Natural killer cell (primary cell): ENCODE measurements around the gene ANOS1. TPM values are rescaled to one million over a fixed set of nuclear protein-coding genes. Genes with fewer than 3 reads are reported as not detected.

Experiments
- ATAC-seq, 3 donors: fragments of 150-1000 bp in 2 of 3; fragments of 200-7000 bp in 1 of 3; cut with Tn5 transposase; 1 replicate in 1 of 3; 2 replicates in 2 of 3; pipeline ENCODE4 v1.10.0; 2021; ENCODE audit warnings: mild to moderate bottlenecking in 2 of 3, moderate library complexity in 2 of 3
- DNase-seq, 2 donors: peaks; one replicate each; pipeline versions ENCODE4 v3.0.0 to v3.0.0-alpha.2; 2013 to 2021; ENCODE audit warnings: mixed read lengths in 1 of 2
- H3K27ac ChIP-seq: one replicate; pipeline ENCODE4 v1.5.1; 2013; ENCODE audit warnings: mild to moderate bottlenecking, low read length
- H3K27me3 ChIP-seq: one replicate; pipeline ENCODE4 v1.6.1; 2013; ENCODE audit warnings: low read length; ENCODE audit not compliant: control insufficient read depth, insufficient read depth
- H3K36me3 ChIP-seq: one replicate; pipeline ENCODE4 v1.6.1; 2013; ENCODE audit warnings: low read length; ENCODE audit not compliant: control insufficient read depth, insufficient read depth
- H3K4me1 ChIP-seq: one replicate; pipeline ENCODE4 v1.6.1; 2013; ENCODE audit warnings: low read length; ENCODE audit not compliant: control insufficient read depth, insufficient read depth
- H3K4me3 ChIP-seq: one replicate; pipeline ENCODE4 v1.5.1; 2013; ENCODE audit warnings: low read length
- H3K9me3 ChIP-seq: one replicate; pipeline ENCODE4 v1.6.1; 2013; ENCODE audit warnings: low read length; ENCODE audit not compliant: control insufficient read depth, insufficient read depth
- H3K27ac Mint-ChIP-seq, 2 donors: one replicate each; pipeline ENCODE4 v1.8.0; 2022; ENCODE audit warnings: mild to moderate bottlenecking in 2 of 2, mixed read lengths in 2 of 2, moderate library complexity in 1 of 2
- H3K27me3 Mint-ChIP-seq, 2 donors: one replicate each; pipeline ENCODE4 v1.8.0; 2022; ENCODE audit warnings: low read depth in 2 of 2, mixed read lengths in 2 of 2
- H3K36me3 Mint-ChIP-seq: one replicate; pipeline ENCODE4 v1.8.0; 2022; ENCODE audit warnings: mixed read lengths
- H3K4me1 Mint-ChIP-seq, 2 donors: one replicate each; pipeline ENCODE4 v1.8.0; 2022; ENCODE audit warnings: mixed read lengths in 2 of 2
- H3K4me3 Mint-ChIP-seq: one replicate; pipeline ENCODE4 v1.8.0; 2022; ENCODE audit warnings: mild to moderate bottlenecking, moderate library complexity, mixed read lengths
- H3K9me3 Mint-ChIP-seq, 2 donors: one replicate each; pipeline ENCODE4 v1.8.0; 2022; ENCODE audit warnings: mixed read lengths in 2 of 2
- WGBS: methylation state at CpG from one replicate; pipeline ENCODE4 v1.1.7; 2013; ENCODE audit warnings: missing lambda C conversion rate; ENCODE audit not compliant: insufficient coverage; 5-methylcytosine and 5-hydroxymethylcytosine counted together
- intact Hi-C: fragments of 100-400 bp; cut with micrococcal nuclease; formaldehyde crosslinking; loops from one replicate; pipeline ENCODE4 v1.14.2; 2022
- total RNA-seq, 4 donors: library from RNA; stranded (reverse); fragments of 120-200 nt in 1 of 4; gene quantifications; one replicate each; pipeline versions ENCODE4 v1.2.3 to v1.2.4, GENCODE V29; 2013 to 2022
- TF ChIP-seq, protein P1 (sequence below): fragments of 200-600 bp; IDR thresholded peaks from one replicate; pipeline ENCODE4 v1.8.0; 2022; ENCODE audit warnings: antibody characterized with exemption

Gene ANOS1
- total RNA-seq, 3 donors from 2014 or later (not counting 1 experiment from before 2014, with no cell fraction given), result not detected

- Histone ChIP-seq H3K36me3 (no peaks in the 10 kb centered on the region), H3K4me1 (no peaks in the 10 kb centered on the region), H3K27ac (no peak overlapping the region), H3K4me3 (no peak overlapping the region), H3K27me3 (no peaks in the 10 kb centered on the region), H3K9me3 (no peaks in the 10 kb centered on the region)
- DNase-seq (no peak), ATAC-seq (no peak)
- Mint-ChIP-seq H3K36me3 (no peaks in the 10 kb centered on the region), H3K4me3 (no peak overlapping the region), H3K27ac (no peak overlapping the region), H3K27me3 (no peaks in the 10 kb centered on the region), H3K9me3 (peaks cover 2 to 3% of the 10 kb centered on the region in 2 donors), H3K4me1 (no peaks in the 10 kb centered on the region)
- WGBS, result 72% methylated on average over 3 of the region's 7 CpGs
- TF ChIP-seq, protein P1, sequence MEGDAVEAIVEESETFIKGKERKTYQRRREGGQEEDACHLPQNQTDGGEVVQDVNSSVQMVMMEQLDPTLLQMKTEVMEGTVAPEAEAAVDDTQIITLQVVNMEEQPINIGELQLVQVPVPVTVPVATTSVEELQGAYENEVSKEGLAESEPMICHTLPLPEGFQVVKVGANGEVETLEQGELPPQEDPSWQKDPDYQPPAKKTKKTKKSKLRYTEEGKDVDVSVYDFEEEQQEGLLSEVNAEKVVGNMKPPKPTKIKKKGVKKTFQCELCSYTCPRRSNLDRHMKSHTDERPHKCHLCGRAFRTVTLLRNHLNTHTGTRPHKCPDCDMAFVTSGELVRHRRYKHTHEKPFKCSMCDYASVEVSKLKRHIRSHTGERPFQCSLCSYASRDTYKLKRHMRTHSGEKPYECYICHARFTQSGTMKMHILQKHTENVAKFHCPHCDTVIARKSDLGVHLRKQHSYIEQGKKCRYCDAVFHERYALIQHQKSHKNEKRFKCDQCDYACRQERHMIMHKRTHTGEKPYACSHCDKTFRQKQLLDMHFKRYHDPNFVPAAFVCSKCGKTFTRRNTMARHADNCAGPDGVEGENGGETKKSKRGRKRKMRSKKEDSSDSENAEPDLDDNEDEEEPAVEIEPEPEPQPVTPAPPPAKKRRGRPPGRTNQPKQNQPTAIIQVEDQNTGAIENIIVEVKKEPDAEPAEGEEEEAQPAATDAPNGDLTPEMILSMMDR, result no peak
- intact Hi-C loops, result no loop called here
Observed at GRCh38 chrX:8632924-8633323, 99.0 kb downstream of the ANOS1 start.

DNA sequence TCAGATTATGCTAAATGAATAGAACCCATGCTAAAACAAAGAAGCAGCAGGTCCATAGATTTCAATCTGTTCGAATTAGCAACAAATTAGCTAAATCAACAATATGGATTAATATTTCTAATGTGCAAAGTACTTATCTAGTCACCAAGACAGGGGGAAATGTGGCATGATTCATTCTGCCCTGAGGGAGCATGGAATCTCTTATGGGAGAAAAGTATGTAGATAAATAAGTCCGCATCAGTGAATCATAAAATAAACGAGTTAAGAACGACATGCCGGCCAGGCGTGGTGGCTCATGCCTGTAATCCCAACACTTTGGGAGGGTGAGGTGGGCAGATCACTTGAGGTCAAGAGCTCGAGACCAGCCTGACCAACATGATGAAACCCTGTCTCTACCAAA lies 102.1 kb downstream of the ANOS1 start:
- no peaks in the 10 kb centered on the region for H3K27me3 Mint-ChIP-seq
- no peak overlapping the region for H3K4me3 ChIP-seq
- WGBS, result 100% methylated on average over 3 of the region's 7 CpGs
- intact Hi-C loops, result no loop called here
- H3K9me3 Mint-ChIP-seq, result peaks cover 0 to 3% of the 10 kb centered on the region in 2 donors
- ATAC-seq (no peak), DNase-seq (no peak)
- no peaks in the 10 kb centered on the region for H3K4me1 Mint-ChIP-seq
- H3K4me3 Mint-ChIP-seq, result no peak overlapping the region
- H3K9me3 ChIP-seq, result no peaks in the 10 kb centered on the region
- H3K36me3 Mint-ChIP-seq, result no peaks in the 10 kb centered on the region
- H3K27ac Mint-ChIP-seq, result no peak overlapping the region
- H3K27me3 ChIP-seq, result no peaks in the 10 kb centered on the region
- H3K4me1 ChIP-seq, result no peaks in the 10 kb centered on the region
- no peaks in the 10 kb centered on the region for H3K36me3 ChIP-seq
- TF ChIP-seq, protein P1, result no peak
- H3K27ac ChIP-seq, result no peak overlapping the region

DNA sequence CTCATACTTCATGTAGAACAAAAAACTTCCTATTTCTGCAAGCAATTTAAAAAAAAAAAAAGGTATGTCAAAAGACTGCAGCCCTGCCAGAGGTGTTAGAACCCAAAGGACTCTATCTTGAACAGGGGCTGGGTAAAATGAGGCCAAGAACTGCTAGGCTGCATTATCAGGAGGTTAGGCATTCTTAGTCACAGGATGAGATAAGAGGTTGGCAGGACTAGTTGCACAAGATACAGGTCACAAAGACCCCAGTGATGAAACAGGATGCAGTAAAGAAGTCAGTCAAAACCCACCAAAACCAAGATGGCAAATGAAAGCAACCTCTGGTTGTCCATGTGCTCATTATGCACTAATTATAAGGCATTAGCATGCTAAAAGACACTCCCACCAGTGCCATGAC lies 104.1 kb downstream of the ANOS1 start:
- ATAC-seq (no peak), DNase-seq (no peak)
- no peaks in the 10 kb centered on the region for H3K27me3 ChIP-seq
- Mint-ChIP-seq H3K27me3 (no peaks in the 10 kb centered on the region), H3K4me3 (no peak overlapping the region), H3K9me3 (peaks cover 3 to 5% of the 10 kb centered on the region in 2 donors), H3K27ac (no peak overlapping the region), H3K4me1 (no peaks in the 10 kb centered on the region), H3K36me3 (no peaks in the 10 kb centered on the region)
- H3K4me3 ChIP-seq, result no peak overlapping the region
- no peaks in the 10 kb centered on the region for H3K9me3 ChIP-seq
- no peak overlapping the region for H3K27ac ChIP-seq
- TF ChIP-seq, protein P1, result no peak
- intact Hi-C loops, result no loop called here
- no peaks in the 10 kb centered on the region for H3K4me1 ChIP-seq
- no peaks in the 10 kb centered on the region for H3K36me3 ChIP-seq

DNA sequence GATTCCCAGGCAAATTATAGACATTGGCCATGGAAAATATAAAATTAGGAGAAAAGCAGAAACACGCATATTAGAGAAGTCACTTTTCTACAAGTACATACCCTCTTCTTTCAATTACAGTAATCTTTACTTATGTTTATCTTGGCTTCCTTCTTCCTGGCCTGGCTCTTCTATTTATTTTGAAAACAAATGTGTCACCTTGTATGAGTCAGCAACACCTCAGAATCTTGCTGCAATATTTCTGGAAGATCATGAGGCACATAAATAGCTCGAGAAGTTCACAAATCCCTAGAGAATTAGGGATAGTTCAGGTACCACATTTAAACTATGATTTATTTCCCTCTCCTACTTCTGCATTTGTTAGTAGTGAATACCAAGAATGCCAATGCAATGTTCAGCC lies 124.6 kb downstream of the ANOS1 start:
- intact Hi-C loops, result no loop called here
- no peaks in the 10 kb centered on the region for H3K36me3 Mint-ChIP-seq
- no peak overlapping the region for H3K4me3 Mint-ChIP-seq
- no peaks in the 10 kb centered on the region for H3K4me1 ChIP-seq
- peaks cover 5 to 11% of the 10 kb centered on the region in 2 donors for H3K9me3 Mint-ChIP-seq
- no CpG with 5 or more reads among the region's 2 CpGs for WGBS
- H3K4me3 ChIP-seq, result no peak overlapping the region
- H3K27ac Mint-ChIP-seq, result no peak overlapping the region
- no peaks in the 10 kb centered on the region for H3K9me3 ChIP-seq
- TF ChIP-seq, protein P1, result no peak
- no peaks in the 10 kb centered on the region for H3K27me3 ChIP-seq
- H3K27me3 Mint-ChIP-seq, result no peaks in the 10 kb centered on the region
- no peak for ATAC-seq
- H3K27ac ChIP-seq, result no peak overlapping the region
- H3K4me1 Mint-ChIP-seq, result no peaks in the 10 kb centered on the region
- no peak for DNase-seq
- H3K36me3 ChIP-seq, result no peaks in the 10 kb centered on the region
